Stimulated activated CD4-positive, alpha-beta T cell treated with anti-CD3 and anti-CD28 coated beads, TNF-alpha, amount 100 ng/mL, for 48 hours (primary cell): ENCODE results near the gene FFAR2.

ENCODE experiments used
- DNase-seq, 3 donors: peaks; one replicate each; pipeline ENCODE4 v3.0.0-alpha.2; 2020; ENCODE audit warnings: low read depth in 3 of 3

The FFAR2 gene

DNA sequence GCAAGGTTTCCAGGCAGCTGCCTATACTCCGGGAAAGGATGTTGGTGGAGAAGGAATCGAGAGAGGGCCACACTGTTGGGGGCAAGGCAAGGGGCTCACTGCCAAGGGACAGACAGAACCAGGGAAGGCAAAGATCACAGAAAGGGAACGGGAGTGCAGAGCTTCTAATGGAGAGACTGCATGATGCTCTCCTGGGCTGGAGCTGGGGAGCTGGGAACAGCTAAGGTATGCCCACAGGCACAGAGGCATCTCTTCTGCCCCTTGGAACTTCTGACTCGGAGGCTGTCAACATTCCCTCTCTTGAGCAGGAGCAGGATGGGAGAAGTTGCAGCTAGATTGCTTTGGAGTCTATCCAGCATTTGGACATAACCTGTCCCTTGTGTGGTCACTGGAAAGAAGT, 22.4 kb upstream of the FFAR2 start:
- no peak for DNase-seq

DNA sequence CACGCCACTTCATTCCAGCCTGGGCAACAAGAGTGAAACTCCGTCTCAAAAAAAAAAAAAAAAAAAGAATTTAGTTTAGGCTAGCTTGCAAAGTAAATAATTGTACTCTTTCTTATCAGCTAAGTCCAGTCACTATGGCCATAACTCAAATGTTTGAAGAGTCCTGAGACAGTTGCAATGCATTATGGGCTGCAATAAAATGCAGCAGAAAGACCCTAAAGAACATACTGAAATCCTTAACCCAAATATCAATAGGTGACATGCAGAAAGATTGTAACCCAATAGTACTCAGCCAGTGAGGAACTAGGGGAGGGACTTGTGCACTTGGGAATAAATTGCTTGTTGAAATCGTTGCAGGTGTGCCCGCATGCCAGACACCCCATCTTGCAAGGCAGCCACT, 20.9 kb upstream of the FFAR2 start:
- no peak for DNase-seq

DNA sequence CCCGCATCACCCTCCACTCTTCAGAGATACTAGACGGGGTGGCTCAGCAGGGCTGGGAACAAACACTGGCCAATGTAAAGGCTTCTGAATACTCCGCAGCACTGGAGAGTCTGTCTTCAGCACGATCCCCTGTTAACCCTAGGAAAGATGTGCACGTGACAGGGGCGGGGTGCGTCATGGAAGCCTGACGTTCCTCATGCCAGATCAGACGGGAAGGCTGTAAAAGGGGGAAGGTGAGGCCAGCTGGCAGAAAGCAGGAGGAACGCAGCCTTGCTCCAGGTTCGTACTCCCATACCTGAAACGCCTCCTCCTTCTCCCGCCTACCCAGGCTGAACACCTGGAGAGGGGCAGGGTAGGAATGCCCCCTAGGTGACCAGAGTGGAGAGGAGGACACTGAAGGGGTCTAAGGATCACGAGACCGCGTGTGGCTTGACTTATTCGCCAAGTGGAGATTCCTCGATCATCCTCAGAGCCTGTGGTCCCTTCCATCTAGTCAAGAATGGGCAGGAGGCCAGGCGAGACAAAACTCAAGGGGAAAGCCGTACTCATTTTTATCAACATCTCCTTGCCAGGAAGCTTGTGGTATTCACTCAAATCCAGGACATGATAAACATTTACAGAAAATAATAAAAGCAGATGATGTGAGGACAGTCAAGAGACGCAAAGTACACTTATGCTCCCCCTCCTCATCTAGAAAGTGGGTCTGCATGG, 18.2 kb upstream of the FFAR2 start:
- no peak for DNase-seq

DNA sequence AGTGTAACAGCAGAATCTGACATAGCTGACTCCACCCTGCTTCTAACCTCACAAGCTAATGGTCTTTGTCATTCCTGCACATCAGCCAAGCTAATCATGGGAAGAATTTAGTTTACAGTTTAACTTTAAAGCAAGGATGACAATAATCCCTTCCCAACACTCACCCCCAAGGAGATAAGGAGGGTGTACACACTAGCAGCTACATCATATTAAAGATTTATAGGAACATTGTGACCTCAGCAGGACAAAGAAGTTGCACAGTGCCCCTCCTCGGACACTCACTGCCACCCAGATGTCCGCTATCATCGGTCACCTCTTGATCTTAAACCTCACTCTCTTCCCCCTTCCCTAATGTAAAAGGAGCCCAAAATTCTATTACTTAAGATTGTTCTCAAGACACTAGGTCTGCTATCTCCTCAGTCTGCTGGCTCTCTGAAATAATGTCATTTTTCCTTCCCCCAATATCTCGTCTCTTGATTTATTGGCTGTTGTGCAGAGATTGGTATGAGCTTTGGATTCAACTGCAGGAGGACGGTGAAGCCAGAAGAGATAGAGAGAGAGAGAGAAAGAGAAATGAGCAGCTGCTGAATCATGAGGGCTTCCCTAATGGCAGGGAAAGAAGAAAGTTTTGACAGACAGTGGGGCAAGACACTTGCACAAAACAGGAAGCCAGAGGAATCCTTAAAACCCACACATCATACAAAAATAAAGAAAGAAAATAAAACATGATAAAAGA, 17.5 kb upstream of the FFAR2 start:
- no peak for DNase-seq

DNA sequence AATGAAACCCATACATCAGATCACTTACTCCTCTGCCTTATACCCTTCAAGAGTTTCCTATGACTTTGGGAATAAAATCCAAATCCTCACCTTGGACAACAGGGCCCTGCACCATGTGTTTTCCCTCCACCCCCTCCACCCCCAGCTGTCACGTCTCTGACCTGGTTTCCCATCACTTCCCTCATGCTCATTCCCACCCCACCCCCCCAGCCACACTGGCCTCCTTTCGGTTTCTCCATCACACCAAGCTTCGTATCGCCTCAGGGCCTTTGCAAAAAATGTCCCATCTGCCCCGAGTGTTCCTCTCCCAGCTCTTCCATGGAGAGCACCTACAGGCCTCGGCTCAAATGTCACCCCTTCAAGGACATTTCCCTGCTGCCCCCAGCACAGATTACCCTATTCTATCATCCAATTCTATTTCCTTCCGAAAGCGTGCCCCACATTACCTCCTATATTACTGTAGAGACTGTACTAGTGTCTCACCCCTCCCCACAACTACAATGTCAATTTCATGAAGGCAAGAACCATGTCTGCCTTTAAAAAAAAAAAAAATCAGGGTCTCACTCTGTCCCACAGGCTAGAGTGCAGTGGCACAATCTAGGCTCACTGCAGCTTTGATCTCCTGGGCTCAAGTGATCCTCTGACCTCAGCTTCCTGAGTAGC, 16.8 kb upstream of the FFAR2 start:
- DNase-seq = no peak

DNA sequence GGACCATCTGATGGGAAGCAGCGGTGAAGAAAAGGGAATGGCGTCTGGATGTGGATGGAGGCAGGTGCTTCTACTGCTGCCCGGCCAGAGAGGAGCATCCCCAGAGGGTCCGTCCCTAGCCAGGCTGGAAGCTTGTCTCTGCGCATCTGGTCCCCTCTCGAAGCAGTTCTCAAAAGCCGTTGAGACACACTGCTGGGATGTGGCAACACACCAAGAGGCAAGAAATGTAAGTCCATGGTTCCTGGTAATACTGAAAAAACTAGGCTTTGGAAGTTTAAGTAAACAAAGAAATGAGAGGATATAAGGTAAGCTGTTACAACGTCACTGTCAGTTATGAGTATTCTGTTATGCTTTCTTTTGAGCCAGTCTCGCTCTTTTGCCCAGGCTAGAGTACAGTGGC, 15.1 kb upstream of the FFAR2 start:
- DNase-seq = no peak

DNA sequence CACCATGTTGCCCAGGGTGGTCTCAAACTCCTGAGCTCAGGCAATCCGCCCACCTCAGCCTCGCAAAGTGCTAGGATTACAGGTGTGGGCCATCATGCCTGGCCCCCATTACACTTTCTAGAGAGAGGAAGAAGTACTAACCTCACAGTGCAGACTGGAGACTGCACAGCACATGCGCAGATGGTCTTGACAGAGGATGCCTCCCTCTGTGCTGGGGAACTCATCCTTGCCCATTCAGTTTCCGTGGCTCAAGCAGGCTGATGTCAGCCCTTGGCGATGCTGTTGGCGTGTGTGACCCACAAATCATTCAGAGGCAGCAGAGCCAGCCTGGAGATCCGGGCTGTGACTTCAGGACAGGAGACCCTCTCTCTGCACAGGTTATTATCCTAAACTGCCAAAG, 14.6 kb upstream of the FFAR2 start:
- no peak for DNase-seq

DNA sequence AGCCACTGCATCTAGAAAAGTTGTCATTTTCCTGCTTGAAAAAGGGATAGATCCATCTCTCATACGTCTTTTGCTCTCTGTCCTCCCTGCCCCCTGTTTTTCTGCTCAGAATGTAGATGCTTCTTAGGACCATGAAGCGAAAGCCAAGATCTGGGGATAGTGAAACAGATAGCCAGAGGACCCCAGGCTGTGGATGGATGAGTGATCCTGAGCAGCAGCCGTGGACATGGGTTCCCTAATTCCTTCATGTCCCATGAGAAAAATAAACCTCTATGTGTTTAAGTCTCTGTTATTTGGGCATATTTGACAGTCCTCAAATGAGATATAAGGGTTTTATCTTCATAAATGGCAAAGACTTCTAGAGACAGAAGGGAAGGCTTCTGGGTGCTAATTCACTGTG, 12.2 kb upstream of the FFAR2 start:
- DNase-seq = no peak

DNA sequence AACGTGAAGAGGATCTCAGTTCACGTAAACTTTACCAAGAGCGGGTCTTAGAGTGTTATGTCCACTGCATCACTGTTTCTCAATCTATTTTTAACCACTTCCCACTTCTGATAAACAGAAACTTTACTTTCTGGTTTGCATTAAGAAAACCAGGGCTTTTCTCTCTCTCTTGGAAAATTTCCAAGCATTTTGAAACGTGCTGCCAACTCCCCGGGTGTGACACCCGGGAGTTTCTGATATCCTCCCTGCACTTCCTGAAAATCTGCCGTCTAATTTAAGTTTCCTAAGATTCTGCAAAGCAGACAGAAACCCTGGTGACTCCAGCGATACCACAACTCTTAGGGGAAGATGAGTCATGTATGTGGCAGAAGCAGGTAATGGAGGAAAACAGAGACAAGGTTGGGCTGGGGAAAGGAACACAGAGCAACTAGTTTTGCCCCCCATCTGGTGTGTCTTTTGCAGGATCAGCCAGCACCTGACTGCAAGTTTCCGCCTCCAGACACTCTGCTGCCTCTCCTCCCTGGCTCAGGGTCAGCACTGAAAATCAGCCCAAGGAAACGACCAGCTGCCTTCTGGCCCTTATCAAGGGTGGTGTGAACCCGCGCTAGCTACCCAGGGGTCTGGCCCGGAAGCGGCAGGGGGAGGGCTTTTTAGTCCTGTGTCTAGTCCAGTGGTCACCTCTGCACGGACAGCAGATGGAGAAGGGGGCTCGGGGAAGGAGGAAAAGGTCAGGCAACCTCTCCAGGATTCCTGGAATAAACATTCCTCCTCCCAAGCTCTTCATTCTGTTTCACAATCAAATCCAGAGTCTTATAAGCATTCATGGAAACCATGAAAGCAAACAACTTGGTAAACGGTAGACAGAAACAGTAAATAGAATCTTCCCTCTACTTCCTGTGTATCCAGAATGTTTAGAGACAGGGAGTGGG, 11.3 kb upstream of the FFAR2 start:
- no peak for DNase-seq

DNA sequence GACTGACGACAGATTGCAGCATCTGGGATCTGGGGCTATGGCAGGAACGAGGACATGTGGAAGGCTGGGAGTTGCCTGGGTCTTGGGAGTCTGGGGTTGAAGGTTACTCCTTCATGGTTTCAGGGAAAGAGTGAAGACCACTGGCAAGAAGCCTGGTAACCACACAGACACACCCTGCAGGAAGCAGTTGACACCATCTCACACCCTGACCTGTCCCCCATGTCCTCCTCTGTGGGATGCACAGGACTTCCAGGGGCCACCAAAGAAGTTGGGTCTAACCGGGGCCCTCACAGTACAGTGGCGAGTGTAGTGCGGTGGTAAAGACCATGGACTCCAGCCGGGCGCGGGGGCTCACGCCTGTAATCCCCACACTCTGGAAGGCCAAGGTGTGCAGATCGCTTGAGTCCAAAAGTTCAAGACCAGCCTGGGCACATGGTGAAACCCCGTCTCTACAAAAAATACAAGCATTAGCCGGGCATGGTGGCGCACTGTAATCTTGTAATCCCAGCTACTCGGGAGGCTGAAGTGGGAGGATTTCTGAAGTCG, 10.6 kb upstream of the FFAR2 start:
- no peak for DNase-seq

DNA sequence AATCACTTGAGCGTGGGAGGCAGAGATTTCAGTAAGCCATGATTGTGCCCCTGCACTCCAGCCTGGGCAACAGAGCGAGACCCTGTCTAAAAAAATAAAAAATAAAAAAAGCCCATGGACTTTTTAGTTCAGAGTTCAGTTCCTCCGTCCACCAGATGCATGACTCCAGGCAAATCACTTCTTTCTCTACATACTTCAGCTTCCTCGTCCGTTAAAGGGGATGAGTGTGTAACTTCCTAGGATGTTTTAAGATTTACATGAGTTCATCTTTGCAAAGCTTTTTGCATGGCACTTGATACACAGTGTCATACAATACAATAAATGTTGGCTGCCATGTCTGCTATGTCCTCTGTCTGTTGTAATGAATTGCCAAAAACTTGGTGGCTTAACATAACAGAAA, 10.0 kb upstream of the FFAR2 start:
- no peak for DNase-seq

DNA sequence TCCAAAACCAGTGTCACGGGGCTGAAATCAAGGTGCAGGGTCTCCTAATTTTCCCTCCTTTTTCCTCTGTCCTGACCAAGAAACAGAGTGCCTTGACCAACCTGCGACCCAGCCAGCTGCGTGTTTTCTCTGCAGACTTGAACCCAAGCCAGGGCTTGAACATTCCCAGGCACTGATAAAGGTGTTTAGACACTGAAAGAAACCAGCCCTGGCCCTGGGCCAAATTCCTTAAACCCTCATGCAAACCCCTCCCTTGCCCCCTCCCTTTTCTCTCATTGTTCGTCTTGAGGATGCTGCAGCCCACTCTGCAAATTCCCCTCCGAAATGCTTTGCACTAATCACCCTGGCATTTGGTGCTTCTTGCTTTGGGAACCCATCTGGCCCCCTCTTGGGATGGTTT, 9.5 kb upstream of the FFAR2 start:
- DNase-seq = no peak

DNA sequence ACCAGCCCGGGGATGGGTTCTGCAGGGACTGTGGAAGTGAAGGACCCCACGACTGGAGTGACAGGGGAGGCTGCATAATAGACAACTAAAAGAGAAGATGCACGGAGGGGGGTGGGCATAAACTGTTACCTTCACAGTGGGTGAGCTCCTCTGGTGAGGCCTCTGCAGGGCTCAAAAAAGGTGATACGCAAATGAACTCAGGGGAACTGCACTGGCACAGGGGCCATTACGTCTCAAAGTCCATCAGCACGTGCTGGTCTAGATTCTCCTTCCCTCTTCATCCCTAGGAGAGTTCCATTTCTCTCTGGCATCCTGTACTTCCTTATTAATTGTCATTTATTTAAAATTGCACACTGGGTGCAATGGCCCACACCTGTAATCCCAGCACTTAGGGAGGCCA, 8.1 kb upstream of the FFAR2 start:
- DNase-seq = no peak

DNA sequence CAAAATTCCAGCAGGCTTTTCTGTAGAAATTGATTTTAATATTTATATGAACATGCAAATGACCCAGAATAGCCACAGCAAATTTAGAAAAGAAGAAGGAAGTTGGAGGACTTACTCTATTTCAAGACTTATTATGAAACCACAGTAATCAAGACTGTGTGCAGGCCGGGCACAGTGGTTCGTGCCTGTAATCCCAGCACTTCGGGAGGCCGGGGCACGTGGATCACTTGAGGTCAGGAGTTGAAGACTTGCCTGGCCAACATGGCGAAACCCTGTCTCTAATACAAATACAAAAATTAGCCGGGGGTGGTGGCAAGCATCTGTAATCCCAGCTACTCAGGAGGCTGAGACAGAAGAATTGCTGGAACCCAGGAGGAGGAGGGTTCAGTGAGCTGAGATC, 6.0 kb upstream of the FFAR2 start:
- DNase-seq = no peak

DNA sequence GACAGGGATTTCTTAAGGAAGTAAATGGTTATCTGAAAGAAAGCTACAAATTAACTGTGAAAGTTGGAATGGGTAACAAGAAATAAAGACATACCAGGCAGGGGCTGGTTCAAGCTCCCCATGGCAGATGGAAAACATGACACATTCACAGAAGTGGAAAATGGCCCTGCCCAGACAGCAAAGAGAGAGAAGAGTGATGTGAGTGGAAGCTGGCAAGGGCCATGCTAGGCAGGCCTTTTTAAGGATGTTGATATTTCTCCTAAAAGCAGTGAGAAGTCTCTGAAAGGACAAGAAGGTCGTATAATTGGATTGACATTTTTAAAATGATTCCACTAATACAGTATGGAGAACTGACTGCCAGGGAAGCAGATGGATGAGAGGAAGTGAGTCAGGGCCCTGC, 3.3 kb upstream of the FFAR2 start:
- no peak for DNase-seq

DNA sequence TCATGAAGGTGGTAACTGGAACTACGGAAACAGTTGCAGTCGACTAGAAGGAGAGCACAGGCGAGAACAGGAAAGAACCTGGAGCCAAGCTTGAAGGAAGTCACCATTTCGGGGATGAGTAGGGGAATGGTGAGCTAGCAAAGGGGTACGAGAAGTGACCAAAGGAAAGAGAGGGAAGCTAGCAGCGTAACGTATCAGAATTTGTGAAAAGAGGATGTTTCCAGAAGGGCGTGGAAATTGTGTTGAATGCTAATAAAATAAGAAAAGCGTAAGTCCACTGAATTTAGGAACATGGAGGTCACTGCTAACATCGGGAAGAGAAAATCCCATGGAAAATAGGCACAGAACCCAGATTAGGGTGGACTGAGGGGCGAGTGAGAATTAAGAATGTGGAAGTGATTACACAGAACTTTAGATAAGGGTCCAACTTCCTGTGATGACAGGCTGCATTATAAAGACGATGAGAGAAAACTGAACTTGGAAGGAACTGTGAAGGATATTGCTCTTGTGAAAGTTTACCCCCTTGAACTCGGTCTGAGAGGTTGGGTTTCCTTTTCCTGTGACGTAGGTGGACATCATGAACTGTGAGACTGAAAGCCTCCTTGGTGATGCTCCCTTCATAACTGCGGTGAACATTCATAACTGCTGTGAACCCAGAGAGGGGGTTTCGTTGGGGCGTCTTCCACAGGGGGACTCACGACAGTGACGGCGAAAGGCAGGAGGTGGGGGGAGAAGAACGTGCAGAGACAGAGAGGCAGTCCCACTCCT, 2.0 kb upstream of the FFAR2 start:
- peak in 1 of 3 donors; percentile 20 for DNase-seq

DNA sequence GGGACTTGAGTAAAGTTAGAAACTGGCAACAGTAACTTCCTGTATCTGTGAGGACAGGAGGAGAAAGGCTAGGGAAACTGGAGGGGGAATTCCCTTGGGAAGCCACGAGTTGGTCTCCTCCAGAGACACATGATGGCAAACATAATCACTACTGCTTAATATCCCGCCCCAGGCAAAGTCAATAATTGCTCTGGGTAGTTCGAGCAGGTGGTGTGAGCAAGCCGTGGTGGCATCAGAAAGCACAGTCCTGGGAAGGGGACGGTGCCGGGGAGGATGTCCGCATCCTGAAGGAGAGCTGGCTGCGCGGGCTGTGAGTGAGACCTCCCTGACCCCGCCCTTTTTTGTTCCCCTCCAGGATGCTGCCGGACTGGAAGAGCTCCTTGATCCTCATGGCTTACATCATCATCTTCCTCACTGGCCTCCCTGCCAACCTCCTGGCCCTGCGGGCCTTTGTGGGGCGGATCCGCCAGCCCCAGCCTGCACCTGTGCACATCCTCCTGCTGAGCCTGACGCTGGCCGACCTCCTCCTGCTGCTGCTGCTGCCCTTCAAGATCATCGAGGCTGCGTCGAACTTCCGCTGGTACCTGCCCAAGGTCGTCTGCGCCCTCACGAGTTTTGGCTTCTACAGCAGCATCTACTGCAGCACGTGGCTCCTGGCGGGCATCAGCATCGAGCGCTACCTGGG, 1.4 kb downstream of the FFAR2 start:
- DNase-seq = no peak

DNA sequence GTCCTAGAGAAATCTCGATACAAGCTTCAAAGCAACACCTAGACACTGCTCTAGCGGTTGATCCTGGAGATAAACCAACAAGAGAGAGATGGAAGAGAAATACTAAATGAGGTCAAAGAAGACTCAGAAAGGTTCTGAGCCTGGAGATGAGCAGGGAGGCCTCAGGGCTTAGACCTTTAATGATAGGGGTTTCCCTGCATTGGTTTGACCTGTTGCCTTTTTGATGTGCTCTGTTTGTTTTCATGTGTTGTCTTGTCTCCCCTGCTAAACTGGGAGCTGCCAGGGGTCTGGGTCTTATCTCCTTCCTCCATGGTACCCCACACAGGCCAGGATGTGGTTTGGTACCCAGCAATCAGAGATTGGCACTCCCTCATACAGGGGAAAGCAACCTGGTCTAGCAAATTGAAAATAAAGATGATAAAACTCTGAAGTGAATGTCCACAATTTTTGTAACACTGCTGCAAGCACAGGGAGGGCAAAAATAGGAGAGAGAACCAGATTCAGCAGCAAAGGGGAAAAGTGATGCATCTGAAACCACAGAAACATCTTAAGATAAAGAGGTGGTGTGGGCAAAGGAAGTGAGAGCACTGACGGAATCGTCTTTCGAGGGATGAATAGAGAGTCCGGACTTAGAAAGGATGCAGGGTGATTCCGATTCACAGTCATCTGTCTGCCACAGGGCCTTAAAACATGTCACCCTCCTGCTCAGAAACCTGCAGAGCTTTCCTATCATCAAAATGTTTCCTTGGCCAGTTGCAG, 3.5 kb downstream of the FFAR2 start:
- no peak for DNase-seq

DNA sequence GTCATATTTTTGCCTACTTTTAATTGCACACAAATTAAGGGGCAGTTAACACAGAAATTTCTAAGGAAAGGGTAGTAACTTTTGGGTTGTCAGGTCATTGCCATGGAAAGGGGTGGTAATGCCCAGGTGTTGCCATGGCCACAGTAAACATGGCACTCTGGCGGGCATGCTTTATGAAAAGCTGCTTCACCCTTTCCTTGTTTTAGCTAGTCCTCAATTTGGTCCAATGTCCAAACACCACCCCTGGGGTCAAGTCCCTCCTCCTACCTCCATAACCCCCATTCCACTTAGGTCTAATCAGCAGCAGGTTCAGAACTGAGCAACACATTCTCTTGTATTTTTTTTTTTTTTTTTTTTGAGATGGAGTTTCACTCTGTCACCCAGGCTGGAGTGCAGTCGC, 6.6 kb downstream of the FFAR2 start:
- DNase-seq = no peak
